SK-N-SH (cell line): Measurements from ENCODE around the gene PSTPIP1. TPM values are rescaled to one million over a fixed set of nuclear protein-coding genes. Genes with fewer than 3 reads are reported as not detected.

Source experiments
- CTCF ChIA-PET: fragments of 300-600, 350-600 bp; formaldehyde crosslinking; extraction: SDS; loops from one replicate; lab custom pipeline; 2021; lab: Yijun Ruan, JAX
- POLR2A ChIA-PET: fragments of 350-600 bp; sonication (Branson Sonifier 250); formaldehyde crosslinking; extraction: SDS; loops from one replicate; lab custom pipeline; 2020; ENCODE audit warnings: antibody characterized with exemption, inconsistent platforms; lab: Yijun Ruan, JAX
- DNase-seq: peaks from one replicate; pipeline ENCODE4 v3.0.0; 2012
- H2AFZ ChIP-seq: fragments of 200-600 bp; sonication (generic); 2 replicates; pipeline ENCODE4 v1.8.1; 2016; ENCODE audit warnings: antibody characterized with exemption, mild to moderate bottlenecking, low read depth
- H3F3A ChIP-seq: fragments of 200-600 bp; sonication (generic); replicated peaks from 2 replicates; pipeline ENCODE3; 2016; ENCODE audit warnings: antibody characterized with exemption, mild to moderate bottlenecking; ENCODE audit not compliant: insufficient read depth
- H3K27ac ChIP-seq, 2 experiments: fragments of 200-500 bp in 1 of 2; fragments of 200-600 bp in 1 of 2; sonication (Bioruptor generic) in 1 of 2; sonication (generic), shearing (Covaris generic) in 1 of 2; 2 replicates each; pipeline versions ENCODE4 v1.5.1 to v1.6.1; 2014 to 2016; ENCODE audit warnings: low read depth in 2 of 2, inconsistent platforms in 1 of 2, low read length in 1 of 2, mild to moderate bottlenecking in 1 of 2, mixed read lengths in 1 of 2
- H3K27me3 ChIP-seq: fragments of 200-600 bp; sonication (generic), shearing (Covaris generic); 2 replicates; pipeline ENCODE4 v1.6.1; 2016; ENCODE audit warnings: mixed run types; ENCODE audit not compliant: insufficient read depth
- H3K36me3 ChIP-seq, 2 experiments: fragments of 200-500 bp in 1 of 2; fragments of 200-600 bp in 1 of 2; sonication (Bioruptor generic) in 1 of 2; sonication (generic) in 1 of 2; replicated peaks in 1 of 2; 2 replicates each; pipeline versions ENCODE3 to v1.5.1; 2014 to 2016; ENCODE audit warnings: low read length in 1 of 2, mild to moderate bottlenecking in 1 of 2; ENCODE audit not compliant: insufficient read depth in 2 of 2, control insufficient read depth in 1 of 2
- H3K4me1 ChIP-seq, 2 experiments: fragments of 200-500 bp in 1 of 2; fragments of 200-600 bp in 1 of 2; sonication (Bioruptor generic) in 1 of 2; sonication (generic), shearing (Covaris generic) in 1 of 2; 2 replicates each; pipeline versions ENCODE4 v1.5.1 to v1.6.1; 2014 to 2016; ENCODE audit warnings: low read depth in 1 of 2, low read length in 1 of 2, mixed run types in 1 of 2; ENCODE audit not compliant: insufficient read depth in 2 of 2, control insufficient read depth in 1 of 2
- H3K4me2 ChIP-seq: fragments of 200-600 bp; sonication (generic), shearing (Covaris generic); 2 replicates; pipeline ENCODE4 v1.6.1; 2017; ENCODE audit warnings: mixed run types
- H3K4me3 ChIP-seq, 2 experiments: fragments of 200-500 bp in 1 of 2; fragments of 200-600 bp in 1 of 2; sonication (Bioruptor generic) in 1 of 2; sonication (generic), shearing (Covaris generic) in 1 of 2; 2 replicates each; pipeline versions ENCODE4 v1.5.1 to v1.8.1; 2014 to 2016; ENCODE audit warnings: low read depth in 2 of 2, inconsistent platforms in 1 of 2, low read length in 1 of 2, mild to moderate bottlenecking in 1 of 2, mixed read lengths in 1 of 2, moderate library complexity in 1 of 2
- H3K79me2 ChIP-seq: fragments of 200-600 bp; sonication (generic); 2 replicates; pipeline ENCODE4 v1.8.1; 2017; ENCODE audit warnings: mild to moderate bottlenecking; ENCODE audit not compliant: insufficient read depth
- H3K9ac ChIP-seq: fragments of 200-600 bp; sonication (generic); 2 replicates; pipeline ENCODE4 v1.6.1; 2017; ENCODE audit warnings: mixed run types
- H3K9me2 ChIP-seq: fragments of 200-600 bp; sonication (generic); 2 replicates; pipeline ENCODE4 v1.6.1; 2017; ENCODE audit warnings: mixed run types
- H3K9me3 ChIP-seq: fragments of 200-600 bp; sonication (generic); 2 replicates; pipeline ENCODE4 v1.6.1; 2017; ENCODE audit warnings: mixed run types, mild to moderate bottlenecking, moderate library complexity
- H4K20me1 ChIP-seq: fragments of 200-600 bp; sonication (generic); 2 replicates; pipeline ENCODE4 v1.6.1; 2017; ENCODE audit warnings: mild to moderate bottlenecking, mixed run types; ENCODE audit not compliant: insufficient read depth
- CHD2 ChIP-seq: fragments of 150-350 bp; IDR thresholded peaks from 2 replicates; pipeline ENCODE4 v1.6.1; 2018; ENCODE audit warnings: low read length; ENCODE audit not compliant: partially characterized antibody
- ELF1 ChIP-seq: IDR thresholded peaks from 2 replicates; pipeline ENCODE4 v1.4.0; 2012
- EZH2phosphoT487 ChIP-seq: fragments of 200-600 bp; sonication (generic); IDR thresholded peaks from 2 replicates; pipeline ENCODE4 v1.6.1; 2017; ENCODE audit warnings: low read depth, mixed run types, mild to moderate bottlenecking, antibody characterized with exemption, moderate library complexity, borderline replicate concordance
- FOSL2 ChIP-seq: IDR thresholded peaks from 2 replicates; pipeline ENCODE4 v1.4.0; 2012; ENCODE audit warnings: low read depth, mild to moderate bottlenecking, moderate library complexity, borderline replicate concordance
- FOXJ3 ChIP-seq: sonication (generic); formaldehyde crosslinking; IDR thresholded peaks from 2 replicates; pipeline ENCODE4 v1.5.1; 2020; ENCODE audit warnings: mild to moderate bottlenecking, missing genetic modification reagents
- FOXM1 ChIP-seq: IDR thresholded peaks from 2 replicates; pipeline ENCODE4 v1.4.0; 2012; ENCODE audit warnings: low read depth, mild to moderate bottlenecking
- GATA2 ChIP-seq: sonication (generic); formaldehyde crosslinking; IDR thresholded peaks from 2 replicates; pipeline ENCODE4 v1.5.0; 2020; ENCODE audit warnings: mild to moderate bottlenecking, missing genetic modification reagents
- JUND ChIP-seq: IDR thresholded peaks from 2 replicates; pipeline ENCODE4 v1.4.0; 2012
- MEF2A ChIP-seq: IDR thresholded peaks from 2 replicates; pipeline ENCODE4 v1.4.0; 2012; ENCODE audit warnings: low read depth, borderline replicate concordance
- NRF1 ChIP-seq: IDR thresholded peaks from 2 replicates; pipeline ENCODE4 v1.6.1; 2012; ENCODE audit warnings: low read depth, mild to moderate bottlenecking, low read length
- RCOR1 ChIP-seq: fragments of 150-350 bp; IDR thresholded peaks from 2 replicates; pipeline ENCODE4 v1.6.1; 2017; ENCODE audit warnings: antibody characterized with exemption, low read length
- RFX5 ChIP-seq: IDR thresholded peaks from 2 replicates; pipeline ENCODE4 v1.6.1; 2012; ENCODE audit warnings: mild to moderate bottlenecking, improper control_type of control experiment, low read length
- YY1 ChIP-seq: IDR thresholded peaks from 2 replicates; pipeline ENCODE4 v1.4.0; 2012; ENCODE audit warnings: low read depth, mild to moderate bottlenecking
- ZBTB33 ChIP-seq: IDR thresholded peaks from 2 replicates; pipeline ENCODE4 v1.4.0; 2012; ENCODE audit warnings: low read depth, borderline replicate concordance
- WGBS: methylation state at CpG from one replicate; pipeline ENCODE4 v1.1.6; 2017; ENCODE audit warnings: low lambda C conversion rate; 5-methylcytosine and 5-hydroxymethylcytosine counted together
- polyA plus RNA-seq, 3 experiments: library from polyadenylated mRNA; depleted of rRNA; stranded (reverse); fragments of >200 nt; gene quantifications; 2 replicates each; pipeline ENCODE4 v1.2.3, GENCODE V29; 2012
- TF ChIP-seq, protein P1 (sequence below): IDR thresholded peaks from 2 replicates; pipeline ENCODE4 v1.4.0; 2012; ENCODE audit warnings: low read depth, borderline replicate concordance

Gene PSTPIP1
- polyA plus RNA-seq, 1 of the 3 experiments (the other 2 are of a cell fraction) = 0.69 TPM

DNA sequence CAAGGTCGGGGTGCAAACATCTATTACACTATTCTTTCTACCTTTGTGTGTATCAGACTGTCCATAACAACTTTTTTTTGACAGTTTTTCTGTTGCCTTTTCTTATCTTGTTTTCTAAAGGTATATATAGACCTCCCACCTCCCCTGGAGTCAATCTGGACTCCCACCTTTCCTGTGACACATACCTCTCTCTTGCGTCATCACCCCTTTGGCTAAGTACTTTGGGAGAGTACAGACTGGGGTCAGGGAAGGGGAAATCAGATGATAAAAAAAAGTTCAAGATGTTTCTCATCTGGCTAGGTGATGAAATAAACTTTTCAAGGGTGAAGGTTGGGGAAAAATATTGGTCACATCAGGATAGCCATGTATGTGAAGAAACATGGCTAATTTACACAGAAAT lies 58.8 kb downstream of the PSTPIP1 start:
- Histone ChIP-seq H3K4me2 (no peak overlapping the region), H3K27me3 (no peaks in the 10 kb centered on the region), H3F3A (no peaks in the 10 kb centered on the region), H3K4me3 (no peak overlapping the region), H2AFZ (no peak overlapping the region), H3K9me3 (no peaks in the 10 kb centered on the region), H3K9me2 (no peaks in the 10 kb centered on the region), H3K27ac (no peak overlapping the region), H4K20me1 (peaks cover 28% of the 10 kb centered on the region), H3K79me2 (peaks cover 63% of the 10 kb centered on the region), H3K4me1 (peaks cover 2 to 7% of the 10 kb centered on the region in 2 experiments; a peak in 3 of 4 replicates), H3K9ac (no peak overlapping the region), H3K36me3 (peaks cover 38 to 49% of the 10 kb centered on the region in 2 experiments)
- ChIA-PET POLR2A (no interaction called here), CTCF (no interaction called here)
- TF ChIP-seq RFX5 (no peak), MEF2A (no peak)
- 99% methylated on average over 2 of the region's 2 CpGs for WGBS
- no peak for DNase-seq

DNA sequence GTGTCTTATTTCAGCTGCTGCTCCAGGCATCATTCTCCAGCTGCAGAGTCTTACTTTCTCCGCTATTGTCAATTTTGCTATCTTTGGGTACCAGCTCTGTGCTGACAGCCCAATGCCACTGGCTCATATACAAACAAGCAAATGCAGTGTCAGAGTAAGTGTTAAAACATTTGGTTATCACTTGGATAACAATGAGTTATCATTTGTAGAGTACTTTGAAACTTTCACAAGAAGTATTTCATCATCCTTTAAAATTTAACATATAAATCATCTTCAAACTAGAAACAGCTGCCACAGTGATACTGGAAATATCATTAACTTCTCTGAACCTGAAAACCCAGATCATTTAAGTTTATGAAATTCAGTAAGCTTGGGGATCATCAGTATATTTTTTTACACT lies 62.1 kb downstream of the PSTPIP1 start:
- H3K27me3 ChIP-seq = no peaks in the 10 kb centered on the region
- TF ChIP-seq NRF1 (no peak), RCOR1 (no peak), CHD2 (no peak), JUND (no peak)
- TF ChIP-seq, protein P1, sequence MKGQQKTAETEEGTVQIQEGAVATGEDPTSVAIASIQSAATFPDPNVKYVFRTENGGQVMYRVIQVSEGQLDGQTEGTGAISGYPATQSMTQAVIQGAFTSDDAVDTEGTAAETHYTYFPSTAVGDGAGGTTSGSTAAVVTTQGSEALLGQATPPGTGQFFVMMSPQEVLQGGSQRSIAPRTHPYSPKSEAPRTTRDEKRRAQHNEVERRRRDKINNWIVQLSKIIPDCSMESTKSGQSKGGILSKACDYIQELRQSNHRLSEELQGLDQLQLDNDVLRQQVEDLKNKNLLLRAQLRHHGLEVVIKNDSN = no peak
- CTCF ChIA-PET = interaction anchor here (0.9 to 2.3 kb wide), 4 partner anchors 9 to 577 kb away, joined by 3 to 7 read pairs (median 4); no protein-coding TSS in a partner anchor
- POLR2A ChIA-PET = no interaction called here
- DNase-seq = no peak
- H3K4me2 ChIP-seq = no peak overlapping the region
- H4K20me1 ChIP-seq = peaks cover 55% of the 10 kb centered on the region
- H3K9me3 ChIP-seq = no peaks in the 10 kb centered on the region
- no peaks in the 10 kb centered on the region for H3K9me2 ChIP-seq
- no peak overlapping the region for H3K4me3 ChIP-seq
- peaks cover 91% of the 10 kb centered on the region for H3K79me2 ChIP-seq
- 100% methylated on average over 1 of the region's 1 CpG for WGBS
- peaks cover 14 to 30% of the 10 kb centered on the region in 2 experiments for H3K36me3 ChIP-seq
- peaks cover 25 to 27% of the 10 kb centered on the region in 2 experiments for H3K4me1 ChIP-seq
- no peak overlapping the region for H3K9ac ChIP-seq
- H3K27ac ChIP-seq = peak overlapping the region in 1 of 2 experiments; percentile 43; a peak in 2 of 4 replicates
- H3F3A ChIP-seq = peaks cover 5% of the 10 kb centered on the region
- H2AFZ ChIP-seq = no peak overlapping the region

DNA sequence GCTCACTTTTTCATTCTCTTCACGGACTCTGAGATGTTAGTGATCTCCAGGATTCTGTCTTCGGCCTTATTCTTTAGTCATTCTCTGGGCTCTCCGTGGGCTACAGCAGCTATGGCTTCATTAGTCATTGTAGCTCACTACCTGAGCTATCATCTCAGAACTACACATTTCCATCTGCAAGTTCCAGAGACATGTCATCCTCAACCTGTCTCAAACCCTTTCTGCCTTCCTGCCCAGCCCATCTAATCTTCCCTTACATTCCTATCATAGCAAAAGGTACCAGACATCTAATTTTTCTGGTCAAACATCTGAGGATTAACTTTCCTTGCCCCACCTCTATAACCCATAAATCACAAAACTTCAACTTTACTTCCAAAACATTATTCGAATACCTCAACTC lies 62.8 kb downstream of the PSTPIP1 start:
- H3K27ac ChIP-seq = peak overlapping the region in 1 of 2 experiments; percentile 43; a peak in 2 of 4 replicates
- peaks cover 94% of the 10 kb centered on the region for H3K79me2 ChIP-seq
- peaks cover 5% of the 10 kb centered on the region for H3F3A ChIP-seq
- H3K4me2 ChIP-seq = no peak overlapping the region
- no peak overlapping the region for H2AFZ ChIP-seq
- no peak overlapping the region for H3K9ac ChIP-seq
- CTCF ChIA-PET = interaction anchor here (0.9 to 2.3 kb wide), 4 partner anchors 10 to 576 kb away, joined by 3 to 7 read pairs (median 4); no protein-coding TSS in a partner anchor
- H3K4me3 ChIP-seq = no peak overlapping the region
- TF ChIP-seq ELF1 (no peak), FOXJ3 (no peak), FOSL2 (no peak), EZH2phosphoT487 (no peak), GATA2 (CRISPR knock-in tag) (no peak), MEF2A (no peak), YY1 (no peak), ZBTB33 (no peak), FOXM1 (no peak)
- peaks cover 8 to 24% of the 10 kb centered on the region in 2 experiments for H3K36me3 ChIP-seq
- no peak for DNase-seq
- no peaks in the 10 kb centered on the region for H3K9me3 ChIP-seq
- peaks cover 56% of the 10 kb centered on the region for H4K20me1 ChIP-seq
- POLR2A ChIA-PET = interaction anchor here (1.2 kb wide), 1 partner anchor 10 kb away, joined by 3 read pairs; no protein-coding TSS in a partner anchor
- H3K4me1 ChIP-seq = peaks cover 27 to 31% of the 10 kb centered on the region in 2 experiments
- no peaks in the 10 kb centered on the region for H3K27me3 ChIP-seq
- 88% methylated on average over 4 of the region's 4 CpGs for WGBS
- no peaks in the 10 kb centered on the region for H3K9me2 ChIP-seq
